ENCODE data around the gene CNTROB. TPM values are rescaled to one million over a fixed set of nuclear protein-coding genes. Genes with fewer than 3 reads are reported as not detected.

Gene CNTROB, protein sequence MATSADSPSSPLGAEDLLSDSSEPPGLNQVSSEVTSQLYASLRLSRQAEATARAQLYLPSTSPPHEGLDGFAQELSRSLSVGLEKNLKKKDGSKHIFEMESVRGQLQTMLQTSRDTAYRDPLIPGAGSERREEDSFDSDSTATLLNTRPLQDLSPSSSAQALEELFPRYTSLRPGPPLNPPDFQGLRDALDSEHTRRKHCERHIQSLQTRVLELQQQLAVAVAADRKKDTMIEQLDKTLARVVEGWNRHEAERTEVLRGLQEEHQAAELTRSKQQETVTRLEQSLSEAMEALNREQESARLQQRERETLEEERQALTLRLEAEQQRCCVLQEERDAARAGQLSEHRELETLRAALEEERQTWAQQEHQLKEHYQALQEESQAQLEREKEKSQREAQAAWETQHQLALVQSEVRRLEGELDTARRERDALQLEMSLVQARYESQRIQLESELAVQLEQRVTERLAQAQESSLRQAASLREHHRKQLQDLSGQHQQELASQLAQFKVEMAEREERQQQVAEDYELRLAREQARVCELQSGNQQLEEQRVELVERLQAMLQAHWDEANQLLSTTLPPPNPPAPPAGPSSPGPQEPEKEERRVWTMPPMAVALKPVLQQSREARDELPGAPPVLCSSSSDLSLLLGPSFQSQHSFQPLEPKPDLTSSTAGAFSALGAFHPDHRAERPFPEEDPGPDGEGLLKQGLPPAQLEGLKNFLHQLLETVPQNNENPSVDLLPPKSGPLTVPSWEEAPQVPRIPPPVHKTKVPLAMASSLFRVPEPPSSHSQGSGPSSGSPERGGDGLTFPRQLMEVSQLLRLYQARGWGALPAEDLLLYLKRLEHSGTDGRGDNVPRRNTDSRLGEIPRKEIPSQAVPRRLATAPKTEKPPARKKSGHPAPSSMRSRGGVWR
- 10 to 100 TPM; 23.9 to 40.6 TPM for total RNA-seq

GRCh38 chr17:7931709-7932482, at the start of gene CNTROB, which contains the start of gene TRAPPC1:
TSS of gene CNTROB (plus strand) at chr17:7932206. CDS start at chr17:7933080, 874 bp downstream.
TSS of gene TRAPPC1 (minus strand) at chr17:7931946. CDS start at chr17:7931829, 117 bp downstream.
- Histone ChIP-seq H3K36me3 (no peaks in the 10 kb centered on the region), H3K4me1 (no peaks in the 10 kb centered on the region), H3K27ac (peak within 1 kb of the TSS; percentile 72), H3K4me3 (peak within 1 kb of the TSS; percentile 95), H3K27me3 (no peaks in the 10 kb centered on the region), H3K9ac (ENCODE audit: low read depth in 2 of 2, low read length in 2 of 2) (peak within 1 kb of the TSS; percentile 86 to 98), H3K9me3 (no peaks in the 10 kb centered on the region)
- no peak for TF ChIP-seq CTCF (IDR thresholded peaks at IDR 0.05)
- intact Hi-C loops (cut with DNase I) = no loop called here
- DNase-seq = peak; percentile 100

DNA sequence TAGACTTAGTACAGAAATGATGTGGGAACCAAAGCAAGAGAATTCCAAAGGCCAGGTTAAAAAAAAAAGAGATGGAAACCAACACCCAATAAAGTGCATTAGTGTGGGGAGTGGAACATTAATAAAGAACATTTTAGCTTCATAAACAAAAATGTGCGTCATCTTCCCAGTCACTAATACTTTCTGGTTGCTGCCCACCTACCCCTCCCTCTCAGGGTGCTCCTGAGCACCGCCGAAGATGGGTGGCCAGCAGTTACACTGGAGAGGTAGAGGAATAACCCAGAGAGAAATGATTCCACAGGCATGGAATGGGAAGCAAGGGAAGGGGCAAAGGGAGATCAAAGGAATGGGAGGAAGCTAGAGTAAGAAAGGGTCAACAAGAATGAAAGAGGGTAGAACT, 49.4 kb upstream of the CNTROB start:
- Histone ChIP-seq H3K36me3 (no peaks in the 10 kb centered on the region), H3K27ac (no peak overlapping the region), H3K9ac (ENCODE audit: low read depth in 2 of 2, low read length in 2 of 2) (no peak overlapping the region), H3K27me3 (no peaks in the 10 kb centered on the region), H3K9me3 (no peaks in the 10 kb centered on the region), H3K4me3 (no peak overlapping the region), H3K4me1 (peaks cover 11% of the 10 kb centered on the region)
- no peak for TF ChIP-seq CTCF (IDR thresholded peaks at IDR 0.05)
- intact Hi-C loops (cut with DNase I) = no loop called here
- no peak for DNase-seq

DNA sequence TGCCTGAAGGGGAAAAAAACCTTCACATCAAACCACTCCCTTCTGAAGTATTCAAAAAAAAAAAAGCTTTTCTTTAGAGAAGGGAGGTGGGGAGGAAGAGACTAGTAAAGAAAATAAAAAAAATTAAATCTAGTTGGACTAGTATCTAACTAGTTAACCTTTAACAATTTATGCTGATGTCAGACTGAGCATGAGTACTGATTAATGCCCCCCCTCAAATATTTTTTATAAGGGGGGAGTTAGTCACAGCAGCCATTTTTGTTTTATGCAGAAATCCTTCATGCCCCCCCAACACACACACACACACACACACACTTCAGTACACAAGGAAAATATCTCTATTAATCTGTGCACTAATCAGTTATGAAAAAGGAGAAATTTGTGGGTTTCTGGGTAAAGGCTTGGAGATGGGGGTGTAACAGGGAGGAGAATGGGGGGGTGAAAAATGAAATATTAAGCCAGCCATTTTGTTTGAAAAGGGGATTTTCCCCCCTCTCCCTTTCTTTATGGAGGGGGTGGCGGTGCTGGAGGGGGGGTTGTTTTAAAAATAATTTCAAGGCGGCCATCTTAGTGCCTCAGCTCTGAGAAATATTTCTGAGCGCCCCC, 48.1 kb upstream of the CNTROB start:
- Histone ChIP-seq H3K4me3 (peak overlapping the region; percentile 15), H3K9me3 (no peaks in the 10 kb centered on the region), H3K9ac (ENCODE audit: low read depth in 2 of 2, low read length in 2 of 2) (peak overlapping the region in 1 of 2 donors; percentile 66), H3K36me3 (no peaks in the 10 kb centered on the region), H3K4me1 (peaks cover 12% of the 10 kb centered on the region), H3K27ac (no peak overlapping the region), H3K27me3 (no peaks in the 10 kb centered on the region)
- no peak for TF ChIP-seq CTCF (IDR thresholded peaks at IDR 0.05)
- DNase-seq = no peak
- intact Hi-C loops (cut with DNase I) = no loop called here

DNA sequence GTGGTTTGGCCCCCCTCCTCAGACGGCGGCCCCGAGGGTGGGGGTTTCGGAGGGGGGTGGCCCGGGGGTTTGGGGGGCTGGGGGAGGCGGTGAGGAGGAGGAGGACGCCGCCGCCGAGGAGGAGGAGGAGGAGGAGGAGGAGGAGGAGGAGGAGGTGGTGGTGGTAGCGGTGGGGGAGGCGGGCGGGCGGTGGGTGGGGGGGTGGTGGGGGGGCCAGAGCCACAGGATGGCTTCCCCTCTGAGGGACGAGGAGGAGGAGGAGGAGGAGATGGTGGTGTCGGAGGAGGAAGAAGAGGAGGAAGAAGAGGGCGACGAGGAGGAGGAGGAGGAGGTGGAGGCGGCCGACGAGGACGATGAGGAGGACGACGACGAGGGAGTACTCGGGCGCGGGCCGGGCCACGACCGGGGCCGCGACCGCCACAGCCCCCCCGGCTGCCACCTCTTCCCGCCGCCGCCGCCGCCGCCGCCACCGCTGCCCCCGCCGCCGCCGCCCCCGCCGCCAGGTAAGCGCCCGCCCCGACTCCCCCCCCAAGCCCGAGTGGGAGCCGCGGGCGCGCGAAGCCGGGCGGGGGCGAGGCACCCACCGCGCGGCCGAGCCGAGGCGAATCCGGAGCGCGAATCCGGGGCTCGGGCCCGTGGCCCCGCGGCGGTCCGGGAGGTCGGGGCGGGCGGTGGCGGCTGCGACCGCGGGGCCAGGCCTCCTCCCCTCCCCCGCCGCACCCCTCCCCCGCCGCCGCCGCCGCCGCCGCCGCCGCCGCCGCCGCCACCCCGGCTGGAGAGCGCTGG, 47.2 kb upstream of the CNTROB start:
- peak overlapping the region in 1 of 2 donors; percentile 74 for H3K9ac ChIP-seq (ENCODE audit: low read depth in 2 of 2, low read length in 2 of 2)
- H3K27me3 ChIP-seq = no peaks in the 10 kb centered on the region
- peaks cover 21% of the 10 kb centered on the region for H3K4me1 ChIP-seq
- DNase-seq = no peak
- no peaks in the 10 kb centered on the region for H3K36me3 ChIP-seq
- peak overlapping the region; percentile 99 for H3K27ac ChIP-seq
- H3K9me3 ChIP-seq = no peaks in the 10 kb centered on the region
- peak overlapping the region; percentile 86 for H3K4me3 ChIP-seq
- intact Hi-C loops (cut with DNase I) = no loop called here
- no peak for TF ChIP-seq CTCF (IDR thresholded peaks at IDR 0.05)

Data from colonic mucosa (tissue), 4 donors.